ENCODE measurements around the gene C10orf105. TPM values are rescaled to one million over a fixed set of nuclear protein-coding genes. Genes with fewer than 3 reads are reported as not detected.
A peak's percentile ranks its signal among the peaks of the same experiment; 100 is the strongest.

C10orf105 gene
- polyA plus RNA-seq, 5 donors = 0.25 to 0.51 (median 0.42) TPM

- no peak for DNase-seq
These were observed 19.9 kb upstream of the C10orf105 start for GRCh38 chr10:71739358-71739900.

- no peak for DNase-seq
These were observed 18.2 kb upstream of the C10orf105 start for GRCh38 chr10:71737834-71738197.

GRCh38 chr10:71737001-71737833, 17.6 kb upstream of the C10orf105 start:
- DNase-seq = no peak

GRCh38 chr10:71736570-71736952, 17.0 kb upstream of the C10orf105 start:
- no peak for DNase-seq

- no peak for DNase-seq
These were observed 16.4 kb upstream of the C10orf105 start for GRCh38 chr10:71735709-71736569.

- no peak for DNase-seq
These were observed 15.2 kb upstream of the C10orf105 start for GRCh38 chr10:71734797-71735196.

- DNase-seq = no peak
These were observed 12.2 kb upstream of the C10orf105 start for GRCh38 chr10:71731791-71732190.

- no peak for DNase-seq
These were observed 9.6 kb upstream of the C10orf105 start for GRCh38 chr10:71729161-71729636.

GRCh38 chr10:71727738-71728737, 8.5 kb upstream of the C10orf105 start:
- peak in 1 of 2 donors; percentile 66 for DNase-seq

GRCh38 chr10:71727105-71727737, 7.6 kb upstream of the C10orf105 start:
- no peak for DNase-seq

GRCh38 chr10:71726580-71727104, 7.1 kb upstream of the C10orf105 start:
- DNase-seq = no peak

- no peak for DNase-seq
These were observed 6.5 kb upstream of the C10orf105 start for GRCh38 chr10:71725998-71726579.

GRCh38 chr10:71725249-71725648, 5.7 kb upstream of the C10orf105 start:
- no peak for DNase-seq

GRCh38 chr10:71724539-71724938, 5.0 kb upstream of the C10orf105 start:
- no peak for DNase-seq

GRCh38 chr10:71723311-71723710, 3.7 kb upstream of the C10orf105 start:
- no peak for DNase-seq

- no peak for DNase-seq
These were observed 3.3 kb upstream of the C10orf105 start for GRCh38 chr10:71722849-71723248.

GRCh38 chr10:71721313-71721712, 1.7 kb upstream of the C10orf105 start:
- DNase-seq = no peak

GRCh38 chr10:71720288-71720687, 710 bp upstream of the C10orf105 start:
- DNase-seq = no peak

GRCh38 chr10:71719042-71719441, 536 bp downstream of the C10orf105 start:
- DNase-seq = peak in 1 of 2 donors; percentile 45

- DNase-seq = no peak
These were observed 1.3 kb downstream of the C10orf105 start for GRCh38 chr10:71718165-71718698.
